ENCODE results near the gene GALT.
"Not testable (repeated sequence)": the region's sequence is repeated elsewhere in the genome, so short reads cannot be mapped to it uniquely, and the experiment has no call there.

The GALT gene

DNA sequence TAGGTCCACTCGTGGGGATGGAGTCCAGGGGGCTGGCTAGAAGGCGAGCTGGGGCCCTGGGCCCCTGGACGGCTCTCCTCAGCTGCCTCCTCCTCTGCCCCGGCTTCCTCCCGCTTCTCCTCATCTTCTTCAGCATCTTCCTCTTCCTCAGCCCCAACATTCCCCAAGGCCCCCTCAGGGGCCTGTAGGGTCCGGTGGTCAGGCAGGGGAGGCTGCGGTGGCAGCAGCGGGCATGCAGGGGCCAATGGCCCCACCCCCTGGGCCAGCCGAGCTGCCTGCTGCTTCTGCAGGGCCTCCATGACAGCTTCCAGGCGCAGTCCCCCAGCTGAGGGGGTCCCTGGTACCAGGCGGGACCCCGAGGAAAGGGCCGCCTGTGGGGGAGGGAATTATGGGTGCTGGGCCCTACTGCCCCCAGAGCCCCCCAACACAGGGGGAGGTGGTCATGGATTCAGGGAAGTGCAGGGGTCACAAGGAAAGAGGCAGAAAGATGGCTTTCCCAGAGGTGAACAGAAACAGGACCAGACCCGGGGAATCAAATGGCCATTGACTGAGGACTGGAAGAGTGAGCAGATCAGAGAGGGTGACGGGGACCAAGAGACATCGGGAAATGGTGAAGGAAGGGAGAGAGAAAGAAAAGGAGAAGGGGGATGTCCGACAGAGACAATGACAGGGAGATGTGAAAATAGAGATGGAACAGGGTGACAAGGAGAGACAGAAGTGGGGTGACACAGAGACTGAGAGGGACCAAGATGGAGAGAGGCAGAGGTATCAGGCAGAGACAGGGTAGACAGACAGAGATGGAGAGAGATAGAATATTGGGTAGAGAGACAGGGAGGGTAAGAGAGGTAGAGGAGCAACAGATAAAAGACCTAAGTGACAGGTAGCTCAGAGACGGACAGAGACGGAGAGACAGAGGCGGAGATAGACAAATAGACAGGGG, 18.5 kb upstream of the GALT start:
- no peak for DNase-seq (ENCODE audit: low read depth)

DNA sequence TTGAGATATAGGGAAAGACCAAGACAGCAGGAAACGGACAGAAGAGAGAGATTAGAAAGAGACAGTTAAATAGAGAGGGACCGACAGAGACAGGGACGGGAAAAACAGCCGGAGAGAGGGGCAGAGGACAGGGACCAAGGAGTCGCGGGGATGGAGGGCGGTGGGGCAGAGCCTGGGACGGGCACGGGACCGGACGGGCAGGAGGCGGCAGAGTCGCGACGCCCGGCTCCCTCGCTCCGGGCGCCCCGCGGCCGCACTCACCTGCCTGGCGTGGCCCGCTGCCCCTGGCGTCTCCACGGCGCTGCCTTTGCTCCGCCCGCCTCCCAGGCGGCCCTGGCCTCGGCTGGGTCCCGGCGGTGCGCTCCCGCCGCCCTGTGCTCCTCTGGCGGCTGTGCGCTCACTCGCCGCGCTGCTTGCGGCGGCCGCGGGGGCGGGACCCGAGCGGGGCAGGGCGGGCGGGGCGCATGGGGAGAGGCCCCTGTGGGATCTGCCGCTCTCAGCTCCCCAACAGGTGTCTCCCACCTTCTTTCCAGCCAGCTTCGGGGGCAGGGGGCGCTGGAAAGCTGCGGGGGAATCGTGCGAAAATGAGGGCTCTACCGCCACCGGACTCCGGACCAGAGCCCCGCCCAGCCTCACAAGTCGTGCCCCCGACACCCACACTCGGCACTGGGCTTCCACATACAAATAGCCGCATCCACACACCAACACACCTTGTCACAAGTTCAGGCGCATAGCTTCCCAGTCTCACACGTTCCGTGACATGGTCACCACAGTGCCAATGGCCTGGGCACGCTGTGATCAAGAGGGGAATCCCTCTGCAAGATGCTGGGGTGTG, 17.6 kb upstream of the GALT start, which contains the start of gene ARID3C:
ARID3C (minus strand) TSS at position 411 of the 835 bp plus-strand sequence. CDS start 1,052 bp downstream, outside the sequence.
- no peak for DNase-seq (ENCODE audit: low read depth)

DNA sequence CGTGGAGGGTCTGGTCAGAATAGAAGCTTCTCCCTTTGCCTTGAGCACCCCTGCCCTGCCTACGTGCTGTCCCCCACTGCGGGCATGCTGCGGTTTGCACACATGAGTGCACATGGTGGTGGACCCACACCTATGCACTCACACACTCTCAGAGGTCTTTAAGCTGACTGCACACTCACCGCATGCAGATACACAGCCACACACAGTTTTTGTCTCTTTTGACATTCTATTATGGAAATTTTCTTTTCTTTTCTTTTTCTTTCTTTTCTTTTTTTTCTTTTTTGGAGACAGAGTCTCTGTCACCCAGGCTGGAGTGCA, 17.0 kb upstream of the GALT start:
- no peak for DNase-seq (ENCODE audit: low read depth)

DNA sequence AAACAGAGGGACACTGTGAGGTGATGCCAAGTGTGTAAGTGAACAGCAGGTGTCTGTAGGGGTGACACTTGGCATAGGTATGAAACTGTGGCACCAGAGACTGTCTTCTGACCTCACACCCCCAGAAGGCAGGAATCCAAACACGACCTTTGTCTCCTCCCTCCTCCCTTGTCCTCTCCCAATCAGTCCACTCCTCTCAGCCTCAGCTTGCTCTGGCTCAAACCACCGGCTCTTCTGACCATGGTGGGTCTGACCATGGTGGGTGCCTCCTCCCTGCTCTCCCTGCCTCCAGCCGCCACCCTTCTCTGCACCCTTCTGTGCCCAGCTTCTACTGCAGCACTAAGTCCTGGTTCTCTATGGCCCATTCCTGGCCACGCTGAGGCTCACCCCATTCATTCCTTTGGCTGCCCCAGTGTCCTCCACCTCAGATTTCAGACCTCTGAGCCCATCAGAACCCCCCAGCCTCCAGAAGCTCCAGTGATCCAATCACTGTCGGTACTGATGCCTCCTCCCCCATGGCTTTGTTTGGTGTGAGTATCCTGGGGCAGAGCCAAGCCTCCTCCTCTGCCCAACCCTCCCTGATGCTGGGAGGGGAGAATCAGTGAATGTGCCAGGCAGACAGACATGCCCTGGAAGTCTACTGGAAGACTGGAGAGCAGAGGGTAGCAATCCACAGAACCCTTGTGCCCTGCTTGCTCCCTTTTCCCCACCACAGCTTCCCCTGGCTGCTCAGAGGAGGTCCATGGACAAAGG, 15.9 kb upstream of the GALT start:
- DNase-seq (ENCODE audit: low read depth): no peak

DNA sequence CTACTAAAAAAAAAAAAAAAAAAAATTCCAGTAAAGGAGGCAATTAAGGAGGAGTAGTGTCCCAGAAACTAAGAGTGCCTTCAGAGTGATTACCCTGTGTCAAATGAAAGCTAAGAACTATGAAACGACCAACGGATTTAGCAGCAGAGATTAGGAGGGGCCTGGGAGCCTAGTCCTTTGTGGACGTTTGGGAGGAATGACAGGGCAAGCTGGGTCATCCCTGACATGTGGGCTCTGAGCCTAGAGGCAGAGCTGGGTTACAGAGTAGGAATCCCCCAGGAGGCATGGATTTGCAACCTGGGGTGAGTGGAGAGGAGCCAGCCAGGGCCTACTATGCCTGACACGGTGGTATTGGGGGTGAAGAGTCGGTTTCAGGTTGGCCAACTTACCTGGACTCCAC, 13.3 kb upstream of the GALT start:
- DNase-seq (ENCODE audit: low read depth): no peak

DNA sequence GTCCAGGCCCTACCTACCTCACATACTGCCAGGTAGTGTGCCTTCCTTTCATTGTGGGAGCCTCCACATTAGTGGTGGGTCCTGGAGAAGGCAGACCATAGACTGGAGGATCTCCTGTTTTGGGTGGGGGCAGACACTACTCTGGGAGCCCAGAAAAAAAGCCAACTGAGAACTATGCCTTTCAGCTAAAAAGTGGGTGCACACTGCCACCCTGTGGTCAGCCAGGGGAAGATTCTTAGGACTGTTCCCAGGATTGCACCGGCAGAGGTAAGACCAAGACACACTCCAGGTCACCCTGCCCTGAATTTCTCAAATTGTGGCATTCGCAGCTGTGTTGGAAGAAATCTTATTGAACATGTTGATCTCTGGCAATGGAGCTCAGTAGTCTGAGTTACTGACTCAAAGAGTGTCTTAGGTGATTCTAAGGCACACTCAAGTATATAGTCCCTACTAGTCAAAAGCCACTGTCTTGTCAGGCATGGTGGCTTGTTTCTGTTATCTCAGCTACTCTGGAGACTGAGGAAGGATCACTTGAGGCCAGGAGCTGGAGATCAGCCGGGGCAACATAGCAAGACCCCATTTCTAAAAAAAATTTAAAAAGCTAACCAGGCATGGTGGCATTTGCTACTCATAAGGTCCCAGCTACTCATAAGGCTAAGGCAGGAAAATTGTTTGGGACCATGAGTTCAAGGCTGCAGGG, 12.5 kb upstream of the GALT start:
- DNase-seq (ENCODE audit: low read depth): peak; percentile 57

DNA sequence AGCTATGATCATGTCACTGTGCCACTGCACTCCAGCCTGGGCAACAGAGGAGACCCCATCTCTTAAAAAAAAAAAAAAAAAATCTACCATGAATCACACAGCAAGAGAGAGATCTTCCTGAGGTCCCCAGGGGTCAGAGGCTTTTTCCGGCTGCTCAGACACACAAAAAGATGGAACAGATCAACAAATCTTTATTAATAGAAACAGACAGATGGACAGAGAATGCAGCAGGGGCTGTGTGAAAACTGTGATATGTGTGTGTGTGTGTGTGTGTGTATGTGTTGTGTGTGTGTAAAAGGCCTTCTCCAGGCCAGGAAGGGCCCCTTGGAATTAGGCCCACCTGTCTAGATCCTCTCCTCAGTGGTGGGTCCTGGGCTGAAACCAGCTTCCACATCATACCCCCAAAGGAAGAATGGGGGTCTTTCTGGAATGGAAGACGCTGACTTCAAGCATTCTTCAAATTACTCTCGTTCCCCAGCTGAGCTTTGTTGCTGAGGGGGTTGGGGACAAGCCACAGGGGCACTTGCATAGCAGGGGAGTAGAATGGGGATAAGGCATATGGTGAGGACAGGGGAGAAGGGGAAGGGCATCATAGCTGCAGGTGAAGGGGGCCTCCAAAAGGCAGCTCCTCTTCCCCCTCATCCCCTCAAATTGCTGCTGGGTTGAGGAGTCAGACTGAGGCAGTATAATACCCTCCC, 11.8 kb upstream of the GALT start:
- no peak for DNase-seq (ENCODE audit: low read depth)

DNA sequence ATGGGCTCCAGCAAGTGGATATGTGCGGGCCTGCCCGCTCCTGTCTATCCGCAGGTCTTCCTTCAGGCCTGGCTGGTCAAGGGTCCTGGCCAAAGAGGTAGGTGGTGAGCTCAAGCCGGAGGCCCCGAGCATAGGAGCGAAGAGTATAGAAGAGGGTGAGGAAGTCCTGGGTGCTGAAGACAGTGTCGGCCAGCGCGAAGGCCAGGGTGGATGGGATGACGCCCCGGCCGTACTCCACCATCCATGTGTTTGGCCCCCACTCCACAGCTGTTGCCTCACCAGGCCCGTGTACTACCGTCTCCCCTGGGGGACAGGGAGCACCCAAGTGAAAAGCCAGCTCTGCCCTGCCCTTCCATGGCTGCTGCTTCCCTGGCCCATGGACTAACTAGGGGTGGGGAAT, 10.9 kb upstream of the GALT start:
- DNase-seq (ENCODE audit: low read depth): no peak

DNA sequence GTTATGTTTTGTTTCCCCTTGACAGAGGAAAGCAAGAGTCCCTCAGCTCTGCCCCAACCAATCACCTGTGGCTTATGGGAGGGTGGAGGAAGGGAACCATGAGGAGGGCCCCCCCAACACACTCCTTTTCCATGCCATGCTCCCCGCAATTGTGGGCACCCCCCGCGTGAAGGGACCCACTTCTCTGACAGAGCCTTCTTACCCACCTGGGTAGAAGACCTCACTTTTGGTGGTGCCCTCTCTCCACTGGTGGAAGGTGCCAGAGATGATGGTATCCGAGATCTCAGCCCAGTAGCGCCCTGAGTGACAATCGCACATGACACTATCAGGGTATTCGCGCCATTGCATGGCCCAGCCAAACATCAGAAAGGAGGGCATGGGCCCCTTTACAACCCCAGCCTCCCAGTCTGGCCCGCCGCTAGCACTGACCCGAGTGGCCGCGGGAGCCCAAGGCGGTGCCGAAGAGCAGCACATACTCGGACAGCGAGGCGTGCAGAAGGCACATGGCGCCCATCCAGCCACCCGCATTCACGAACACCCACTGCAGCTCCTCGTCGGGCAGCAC, 9.6 kb upstream of the GALT start:
- DNase-seq (ENCODE audit: low read depth): no peak

DNA sequence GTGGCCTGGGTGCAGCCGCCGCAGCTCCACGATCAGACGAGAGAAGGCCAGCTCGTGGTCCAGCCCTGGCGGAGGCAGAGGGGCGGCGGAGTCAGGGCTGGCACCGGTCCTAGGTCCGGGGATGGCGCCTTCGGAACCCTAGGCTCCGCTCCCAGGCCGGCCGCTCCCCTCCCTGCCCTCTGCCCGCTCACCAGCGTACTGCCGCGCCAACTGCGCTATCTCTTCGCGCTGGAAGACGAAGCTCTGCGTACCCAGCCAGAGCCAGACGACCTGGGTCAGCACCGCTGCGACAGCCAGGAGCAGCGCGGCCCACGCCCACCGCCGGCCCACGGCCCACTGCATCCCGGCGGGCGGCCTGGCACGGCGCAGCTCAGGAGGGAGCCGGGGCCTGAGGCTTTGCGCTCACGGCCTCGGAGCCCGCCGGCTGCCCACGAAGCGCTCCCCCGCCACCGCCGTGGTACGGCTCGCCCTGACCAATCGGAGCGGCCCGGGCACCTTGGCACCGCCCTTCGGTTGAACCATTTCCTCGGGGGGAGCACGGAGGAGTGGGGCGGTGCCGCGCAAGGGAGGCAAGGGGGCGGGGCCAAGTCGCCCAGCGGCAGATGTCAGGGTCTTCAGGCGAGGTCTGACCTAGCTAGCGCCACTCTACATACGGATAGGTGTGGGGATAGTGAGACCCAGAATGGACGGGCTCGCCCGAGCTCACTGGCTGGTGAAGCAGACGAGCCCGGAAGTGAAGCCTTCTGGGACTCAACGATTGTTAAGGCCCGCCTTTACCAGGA, 8.9 kb upstream of the GALT start, which contains the start of gene SIGMAR1:
SIGMAR1 (minus strand) TSS at position 432 of the 782 bp plus-strand sequence; CDS start at position 342, 90 bp downstream.
- peak; percentile 83 for DNase-seq (ENCODE audit: low read depth)

DNA sequence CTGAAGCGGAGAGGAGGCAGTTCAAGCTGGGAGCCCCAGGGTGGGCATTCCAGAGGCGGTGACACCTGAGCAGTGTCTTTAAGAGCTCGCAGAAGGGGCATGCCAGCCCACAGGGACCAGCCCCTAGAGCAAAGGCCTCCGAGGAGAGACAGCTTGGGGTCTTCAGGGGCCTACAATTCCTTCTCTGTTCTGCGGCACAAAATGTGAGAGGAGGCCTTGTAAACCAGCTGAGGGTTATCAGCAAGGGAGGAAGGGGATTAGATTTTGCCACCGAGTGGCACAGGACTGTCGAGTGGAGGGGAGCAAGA, 8.4 kb upstream of the GALT start:
- no peak for DNase-seq (ENCODE audit: low read depth)

DNA sequence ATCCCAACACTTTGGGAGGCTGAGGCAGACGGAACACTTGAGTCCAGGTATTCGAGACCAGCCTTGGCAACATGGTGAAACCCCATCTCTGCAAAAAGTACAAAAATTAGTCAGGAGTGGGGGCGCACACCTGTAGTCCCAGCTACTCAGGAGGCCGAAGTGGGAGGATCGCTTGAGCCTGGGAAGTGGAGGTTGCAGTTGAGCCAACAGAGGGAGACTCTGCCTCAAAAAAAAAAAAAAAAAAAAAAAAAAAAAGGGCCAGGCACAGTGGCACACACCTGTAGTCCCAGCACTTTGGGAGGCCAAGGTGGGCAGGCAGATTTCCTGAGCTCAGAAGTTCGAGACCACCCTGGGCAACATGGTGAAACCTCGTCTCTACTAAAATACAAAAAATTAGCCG, 7.2 kb upstream of the GALT start:
- DNase-seq (ENCODE audit: low read depth): not testable (repeated sequence)

DNA sequence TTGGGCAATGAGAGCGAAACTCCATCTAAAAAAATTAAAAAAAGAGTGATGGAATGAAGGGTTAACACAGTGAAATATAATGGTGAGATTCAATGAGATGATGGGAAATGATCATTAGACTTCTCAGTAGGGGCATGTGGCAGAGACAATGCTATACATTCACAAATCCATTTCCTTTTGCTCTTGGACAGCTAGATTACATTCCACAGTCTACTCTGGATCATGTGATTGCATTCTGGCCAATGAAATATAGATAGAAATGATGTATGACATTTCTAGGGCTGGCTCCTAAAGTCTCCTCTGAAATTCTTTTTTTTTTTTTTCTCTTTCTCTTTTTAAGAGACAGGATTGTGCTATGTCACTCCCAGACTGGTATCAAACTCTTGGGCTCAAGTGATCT, 3.8 kb upstream of the GALT start:
- no peak for DNase-seq (ENCODE audit: low read depth)

DNA sequence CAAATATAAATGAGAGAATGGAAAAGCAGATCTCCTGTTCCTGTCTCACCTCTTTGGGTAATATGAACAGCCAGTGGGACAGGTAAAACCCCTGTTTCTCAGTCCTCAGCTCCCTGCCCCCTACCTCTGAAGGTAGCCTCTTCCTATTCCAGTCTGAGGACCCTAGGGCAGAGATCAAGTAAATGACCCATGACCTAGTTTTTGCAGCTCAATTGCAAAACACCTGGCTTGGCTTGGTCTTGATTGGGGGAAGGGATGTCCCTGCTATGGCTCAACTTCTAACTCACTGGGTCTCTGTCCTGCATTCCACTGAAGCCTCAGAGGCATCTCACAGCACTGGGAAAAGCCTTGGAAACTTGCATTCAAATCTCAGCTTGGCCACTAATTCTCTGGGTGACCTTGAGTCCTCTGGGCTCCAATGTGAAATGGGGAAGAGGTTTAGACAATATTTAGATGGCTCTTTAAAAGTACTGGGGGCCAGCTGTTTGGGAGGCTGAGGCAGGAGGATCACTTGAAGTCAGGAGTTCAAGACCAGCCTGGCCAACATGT, 1.6 kb upstream of the GALT start:
- DNase-seq (ENCODE audit: low read depth): no peak

DNA sequence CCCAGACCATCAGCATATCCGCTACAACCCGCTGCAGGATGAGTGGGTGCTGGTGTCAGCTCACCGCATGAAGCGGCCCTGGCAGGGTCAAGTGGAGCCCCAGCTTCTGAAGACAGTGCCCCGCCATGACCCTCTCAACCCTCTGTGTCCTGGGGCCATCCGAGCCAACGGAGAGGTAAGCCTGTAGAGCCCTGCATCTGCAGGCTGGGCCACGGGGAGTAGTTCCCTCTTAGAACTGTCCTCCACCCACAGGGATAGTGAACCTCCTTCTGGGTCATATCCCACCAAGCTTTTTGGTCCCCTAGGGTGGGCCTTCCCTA, 569 bp downstream of the GALT start:
- no peak for DNase-seq (ENCODE audit: low read depth)

DNA sequence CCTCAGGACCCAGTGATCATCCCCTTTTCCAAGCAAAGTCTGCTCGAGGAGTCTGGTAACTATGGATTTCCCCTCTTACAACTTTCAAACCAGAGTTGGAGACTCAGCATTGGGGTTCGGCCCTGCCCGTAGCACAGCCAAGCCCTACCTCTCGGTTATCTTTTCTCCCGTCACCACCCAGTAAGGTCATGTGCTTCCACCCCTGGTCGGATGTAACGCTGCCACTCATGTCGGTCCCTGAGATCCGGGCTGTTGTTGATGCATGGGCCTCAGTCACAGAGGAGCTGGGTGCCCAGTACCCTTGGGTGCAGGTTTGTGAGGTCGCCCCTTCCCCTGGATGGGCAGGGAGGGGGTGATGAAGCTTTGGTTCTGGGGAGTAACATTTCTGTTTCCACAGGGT, 1.2 kb downstream of the GALT start:
- no peak for DNase-seq (ENCODE audit: low read depth)

DNA sequence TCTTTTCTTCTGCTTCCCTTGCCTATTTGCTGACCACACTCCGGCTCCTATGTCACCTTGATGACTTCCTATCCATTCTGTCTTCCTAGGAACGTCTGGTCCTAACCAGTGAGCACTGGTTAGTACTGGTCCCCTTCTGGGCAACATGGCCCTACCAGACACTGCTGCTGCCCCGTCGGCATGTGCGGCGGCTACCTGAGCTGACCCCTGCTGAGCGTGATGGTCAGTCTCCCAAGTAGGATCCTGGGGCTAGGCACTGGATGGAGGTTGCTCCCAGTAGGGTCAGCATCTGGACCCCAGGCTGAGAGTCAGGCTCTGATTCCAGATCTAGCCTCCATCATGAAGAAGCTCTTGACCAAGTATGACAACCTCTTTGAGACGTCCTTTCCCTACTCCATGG, 2.2 kb downstream of the GALT start:
- no peak for DNase-seq (ENCODE audit: low read depth)

DNA sequence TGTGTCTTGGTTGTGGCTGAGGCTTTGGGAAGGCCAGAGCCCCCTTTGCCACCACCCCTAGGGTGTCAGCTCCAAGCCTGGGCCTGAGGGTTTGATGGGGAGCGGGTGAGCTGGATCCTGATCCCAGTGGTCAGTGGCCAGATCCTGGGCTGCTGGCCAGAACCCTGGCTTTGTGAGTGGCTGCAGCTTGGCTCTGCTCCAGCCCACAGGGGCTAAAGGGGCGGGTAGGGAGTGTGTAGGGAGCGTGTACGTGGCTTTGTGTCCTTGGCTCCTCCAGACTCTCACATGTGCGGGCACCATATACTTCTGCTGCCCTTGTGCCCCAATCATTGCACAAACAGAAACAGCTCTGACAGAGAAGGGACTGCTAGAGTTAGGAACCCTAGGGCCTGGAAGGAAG, 4.3 kb downstream of the GALT start:
- DNase-seq (ENCODE audit: low read depth): no peak

DNA sequence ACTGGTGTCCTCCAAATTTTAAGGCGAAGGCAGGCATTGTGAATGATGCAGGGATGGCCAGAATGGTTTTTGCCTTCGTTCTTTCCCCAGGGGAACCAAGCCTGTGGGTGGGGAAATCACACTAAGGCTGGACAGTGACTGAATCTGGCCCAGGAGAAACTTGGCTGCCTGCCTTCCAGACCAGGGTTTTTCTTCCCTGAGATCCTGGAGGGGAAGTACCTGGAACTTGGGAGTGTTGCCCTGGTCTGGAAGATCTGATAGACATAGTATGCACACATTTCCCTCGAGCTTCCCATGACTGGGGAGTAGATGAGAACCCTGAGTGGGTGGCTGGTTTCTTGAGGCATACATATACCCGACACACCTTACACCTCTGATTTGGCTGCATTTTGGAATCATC, 4.8 kb downstream of the GALT start:
- DNase-seq (ENCODE audit: low read depth): no peak
